LoVo (cell line): ENCODE data around the gene SKP1.
A peak's percentile ranks its signal among the peaks of the same experiment; 100 is the strongest.

ENCODE experiments used
- DNase-seq: peaks from one replicate; pipeline ENCODE4 v3.0.0-alpha.2; 2016; ENCODE audit warnings: low spot score

The SKP1 gene

DNA sequence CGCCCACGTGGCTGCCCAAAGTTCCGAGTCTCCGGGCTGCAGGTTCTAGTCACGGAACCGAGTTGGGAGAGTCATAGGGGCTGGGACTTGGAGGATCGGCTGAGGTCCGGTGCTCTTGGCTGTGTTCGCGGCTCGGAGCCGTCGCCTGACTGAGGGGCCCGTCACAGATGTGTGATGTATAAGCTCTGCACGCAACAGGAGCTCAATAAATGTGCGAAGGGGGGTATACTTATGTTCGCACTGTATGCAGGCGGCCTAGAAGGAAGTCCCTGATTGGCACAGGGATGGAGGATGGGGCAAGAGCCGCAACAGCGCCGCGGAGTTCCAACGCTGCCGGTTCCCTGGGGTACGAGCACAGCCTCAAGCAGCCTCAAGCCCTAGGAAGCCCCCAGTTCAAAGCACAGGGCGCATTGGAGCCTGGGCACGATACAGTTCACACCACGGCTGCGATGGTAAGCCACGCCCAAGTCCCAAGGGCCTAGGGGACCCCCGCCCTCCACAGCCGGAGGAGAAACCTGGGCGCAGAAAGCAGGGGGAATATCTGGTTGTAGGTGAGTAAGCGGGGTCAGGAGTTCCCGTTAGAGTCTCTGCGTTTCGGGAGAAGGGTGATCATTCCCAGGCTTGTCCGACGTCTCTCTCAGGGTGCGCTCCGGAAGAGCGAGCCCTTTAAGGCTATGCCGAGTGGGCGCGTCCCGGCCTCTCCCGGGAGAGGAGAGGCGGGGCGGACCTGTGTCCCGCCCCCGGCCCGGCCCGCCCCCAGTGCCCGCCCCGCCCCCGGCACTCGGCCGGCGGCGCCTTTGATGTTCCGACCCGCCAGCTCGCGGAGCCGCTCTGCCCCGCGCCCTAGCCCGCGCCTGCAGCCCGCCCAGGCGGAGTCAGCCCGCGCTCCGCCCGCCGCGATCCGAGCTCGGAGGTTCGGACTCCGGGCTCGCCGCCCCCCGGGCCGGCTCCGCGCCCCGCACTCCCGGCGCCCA lies 62.6 kb downstream of the SKP1 start, which contains the start of gene TCF7:
Gene TCF7, plus strand, starts transcription at position 780 of the 974 bp plus-strand sequence. CDS start 226 bp downstream, outside the sequence.
- peak; percentile 93 for DNase-seq

DNA sequence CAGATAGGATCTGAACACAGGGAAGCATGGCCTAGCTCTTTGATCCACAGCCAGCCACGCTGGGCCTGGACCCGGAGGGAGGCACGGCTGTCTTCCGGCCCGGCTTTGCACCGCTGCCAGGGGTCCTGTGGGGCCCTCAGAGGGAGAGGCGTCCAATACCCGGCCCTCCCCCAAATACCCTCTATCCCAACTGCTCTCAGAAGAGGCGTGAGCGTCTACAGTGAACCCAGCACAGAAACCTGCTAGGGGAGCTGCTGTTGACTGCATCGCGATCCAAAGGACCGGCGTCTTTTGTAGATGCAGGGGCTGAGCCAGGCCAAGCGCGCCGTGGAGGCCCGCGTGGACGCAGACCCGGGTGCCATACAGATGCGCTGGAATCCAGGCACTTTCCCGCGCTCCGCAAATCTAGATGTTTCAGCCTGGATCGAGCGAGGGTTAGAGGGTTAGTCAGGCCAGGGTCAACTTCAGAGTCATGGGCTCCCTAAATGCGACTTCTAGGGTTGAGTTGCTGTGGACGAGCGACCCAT lies 63.3 kb downstream of the SKP1 start:
- no peak for DNase-seq

DNA sequence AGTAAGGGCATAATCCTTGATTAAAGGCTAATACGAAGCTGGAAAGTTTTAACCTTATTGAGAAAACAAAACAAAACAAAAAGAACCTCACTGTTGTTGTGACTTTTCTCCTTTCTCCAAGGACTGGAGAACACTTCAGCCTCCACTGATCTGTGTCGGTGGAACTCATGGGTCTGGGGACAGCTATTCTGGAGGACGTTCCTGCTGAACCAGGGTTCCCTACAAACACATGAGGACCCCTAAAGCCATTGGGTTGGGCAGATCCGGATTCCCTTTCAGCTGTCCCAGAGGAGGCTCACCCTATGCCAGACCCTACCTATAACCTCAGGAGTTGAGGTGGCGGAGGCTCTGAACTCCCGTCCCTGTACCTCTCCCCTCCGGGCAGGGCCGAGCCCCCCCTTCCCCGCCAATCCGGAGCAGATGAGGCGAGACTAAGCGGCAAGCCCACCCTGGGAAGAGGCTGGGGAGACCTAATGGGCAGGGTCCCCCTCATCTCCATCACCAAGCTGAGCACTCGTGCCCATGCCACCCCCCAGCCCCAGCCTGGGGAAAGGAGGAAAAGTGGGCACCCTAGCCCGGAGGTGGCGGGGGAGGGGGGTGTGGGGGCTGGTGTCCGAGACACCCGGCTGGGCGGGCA lies 63.9 kb downstream of the SKP1 start:
- no peak for DNase-seq

DNA sequence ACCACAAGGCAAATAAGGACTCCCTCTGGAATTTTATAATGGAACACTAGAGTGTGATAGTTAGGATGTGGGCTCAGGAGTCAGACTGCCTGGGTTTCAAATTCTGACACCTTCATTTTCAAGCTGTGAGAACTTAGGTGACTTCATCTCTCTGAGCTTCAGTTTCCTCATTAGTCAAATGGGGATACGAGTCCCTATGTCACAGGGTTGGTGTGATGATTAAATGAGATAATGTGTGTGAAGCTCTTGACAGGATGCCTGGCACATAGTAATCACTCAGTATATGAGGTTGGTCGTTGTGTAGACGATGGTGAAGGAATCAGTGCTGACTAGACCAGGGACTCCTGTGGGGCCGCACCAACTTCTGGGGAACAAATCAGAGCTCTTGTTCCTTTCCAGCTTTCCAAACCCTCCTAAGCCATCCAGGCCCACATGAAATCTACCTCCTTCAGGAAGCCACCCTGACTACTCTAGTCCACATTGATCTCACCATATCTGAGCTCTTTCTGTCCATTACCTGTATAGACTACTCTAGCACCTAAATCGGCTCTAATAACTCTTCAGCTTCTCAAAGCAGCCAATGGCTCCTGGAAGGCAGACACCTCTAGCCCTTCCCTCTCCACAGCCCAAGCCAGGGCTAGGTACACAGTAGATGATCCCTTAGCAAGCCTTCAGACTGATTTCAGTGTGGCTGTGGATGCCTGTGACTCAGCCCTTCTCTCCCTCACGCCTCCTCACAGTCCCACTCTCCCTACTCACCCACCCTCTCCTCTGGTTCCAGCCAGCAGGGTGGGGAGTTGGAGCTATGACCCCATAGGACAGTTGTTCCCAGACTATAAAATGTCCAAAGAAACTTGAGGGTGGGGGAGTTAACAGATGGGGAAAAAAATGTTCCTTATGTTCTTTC lies 64.8 kb downstream of the SKP1 start:
- DNase-seq, result no peak

DNA sequence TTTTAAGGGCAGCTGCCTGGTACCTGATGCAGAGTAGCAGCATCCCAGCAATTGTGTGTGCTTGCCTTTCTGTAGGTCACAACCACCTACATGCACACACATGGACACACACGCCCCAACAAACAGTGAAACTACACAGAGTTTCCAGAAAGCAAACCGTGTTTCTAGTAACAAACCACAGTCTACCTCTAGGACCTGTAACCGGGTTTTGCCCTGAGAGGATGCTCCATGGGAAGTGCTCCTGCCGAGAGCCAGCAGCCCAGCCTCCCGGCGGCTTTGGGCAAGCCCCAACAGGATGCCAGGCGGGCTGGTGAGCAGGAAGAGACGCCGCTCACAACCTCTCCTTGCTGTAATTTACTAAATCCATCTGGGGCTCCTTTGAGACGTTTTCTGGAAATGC lies 66.4 kb downstream of the SKP1 start:
- DNase-seq, result no peak

DNA sequence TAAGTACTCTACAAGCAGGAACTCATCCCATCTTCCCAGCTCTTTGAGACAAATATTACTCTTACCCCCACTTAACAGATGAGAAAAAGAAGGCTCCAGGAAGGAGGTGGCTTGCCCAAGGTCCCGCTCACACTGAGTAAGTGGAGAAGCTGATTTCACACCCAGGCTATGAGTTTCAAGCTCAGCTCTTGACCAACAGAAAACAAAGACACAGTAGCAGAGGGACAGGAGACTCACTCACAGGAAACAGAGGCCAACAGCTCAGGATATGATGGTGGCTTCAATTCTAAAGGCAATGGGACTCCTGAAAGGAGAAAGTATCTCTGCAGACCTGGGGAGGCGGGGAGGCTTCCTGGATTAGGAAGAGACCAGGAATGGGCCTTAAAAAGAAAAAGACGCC lies 69.0 kb downstream of the SKP1 start:
- no peak for DNase-seq

DNA sequence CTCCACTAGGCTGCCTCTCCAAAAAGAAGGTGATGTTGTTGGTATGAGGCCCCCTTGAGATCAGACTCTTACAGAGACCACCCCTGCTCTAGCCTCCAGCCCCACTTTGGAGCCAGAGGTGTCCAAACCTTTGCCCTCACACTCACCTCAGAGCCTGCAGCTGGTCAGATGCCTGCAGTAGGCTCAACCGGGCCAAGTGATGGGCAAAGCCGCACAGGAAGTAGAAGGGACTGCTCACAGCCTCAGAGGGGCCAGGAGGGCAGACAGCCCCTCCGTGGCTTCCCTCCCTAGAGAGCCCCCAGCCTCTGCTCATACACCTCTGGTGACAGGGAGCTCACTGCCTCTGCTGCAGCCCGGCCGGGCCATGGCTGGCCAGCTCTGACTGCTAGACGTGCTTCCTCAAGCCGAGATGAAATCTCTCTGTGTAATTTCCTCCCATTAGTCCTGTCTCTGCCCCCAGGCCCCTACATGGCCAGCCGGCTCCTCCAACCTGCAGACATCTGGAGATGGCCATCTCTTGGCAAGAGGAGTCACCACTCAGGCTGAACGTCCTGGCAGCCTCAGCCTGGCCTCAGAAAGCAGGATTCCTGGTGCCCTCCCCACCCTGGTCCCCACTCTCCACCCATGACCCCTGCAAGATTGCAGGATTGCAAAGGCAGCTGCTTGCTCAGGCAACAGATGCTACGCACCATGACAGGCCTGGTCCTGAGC lies 69.6 kb downstream of the SKP1 start:
- no peak for DNase-seq

DNA sequence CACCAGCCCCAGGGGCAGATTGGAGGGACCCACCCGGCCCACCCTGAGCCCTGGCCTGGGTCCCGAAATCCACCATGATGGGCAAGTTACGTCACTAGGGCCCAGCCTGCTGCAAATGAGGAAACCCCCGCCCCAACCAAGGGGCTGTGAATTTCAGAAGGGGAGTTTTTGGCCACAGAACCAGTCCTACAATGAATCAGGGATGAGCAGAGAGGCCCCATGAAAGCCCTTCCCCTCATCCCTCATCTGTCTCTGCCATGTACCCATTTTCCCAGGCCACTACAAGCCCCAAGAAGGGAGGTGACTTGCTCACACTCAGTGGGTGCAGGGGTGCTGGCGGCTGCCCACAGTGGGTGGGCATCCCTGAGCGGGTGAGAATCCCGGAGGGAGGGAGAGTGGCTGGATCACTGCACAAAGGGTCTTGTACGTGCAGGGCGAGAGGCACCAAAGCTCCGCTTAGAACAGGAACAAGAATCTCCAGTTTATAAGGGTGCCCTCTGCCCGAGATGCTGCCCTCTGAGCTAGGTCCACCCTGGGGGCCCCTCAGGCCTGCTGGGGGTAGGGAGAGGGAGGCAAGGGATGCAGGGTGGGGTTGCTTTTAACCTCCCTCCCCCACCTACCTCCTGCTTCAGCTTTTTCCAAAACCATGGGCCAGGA lies 72.6 kb downstream of the SKP1 start:
- no peak for DNase-seq

DNA sequence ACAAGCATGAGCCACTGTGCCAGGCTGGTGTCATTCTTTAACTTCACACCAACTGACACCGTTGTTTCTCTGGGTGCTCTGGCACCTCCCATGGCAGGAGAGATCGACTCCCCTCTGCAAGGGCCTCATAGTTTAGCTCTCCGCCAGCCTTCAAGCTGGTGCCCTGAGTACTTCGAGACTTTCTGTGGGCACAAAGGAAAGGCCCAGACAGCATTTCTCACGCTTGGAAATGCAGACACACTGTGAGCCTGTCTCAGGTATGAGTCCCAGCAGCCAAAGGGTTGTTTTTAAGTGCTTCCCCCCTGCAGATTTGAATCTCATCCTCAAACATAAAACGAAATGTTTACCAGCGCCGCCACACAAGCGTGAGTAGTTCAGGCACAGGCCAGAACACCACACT lies 73.4 kb downstream of the SKP1 start:
- no peak for DNase-seq

DNA sequence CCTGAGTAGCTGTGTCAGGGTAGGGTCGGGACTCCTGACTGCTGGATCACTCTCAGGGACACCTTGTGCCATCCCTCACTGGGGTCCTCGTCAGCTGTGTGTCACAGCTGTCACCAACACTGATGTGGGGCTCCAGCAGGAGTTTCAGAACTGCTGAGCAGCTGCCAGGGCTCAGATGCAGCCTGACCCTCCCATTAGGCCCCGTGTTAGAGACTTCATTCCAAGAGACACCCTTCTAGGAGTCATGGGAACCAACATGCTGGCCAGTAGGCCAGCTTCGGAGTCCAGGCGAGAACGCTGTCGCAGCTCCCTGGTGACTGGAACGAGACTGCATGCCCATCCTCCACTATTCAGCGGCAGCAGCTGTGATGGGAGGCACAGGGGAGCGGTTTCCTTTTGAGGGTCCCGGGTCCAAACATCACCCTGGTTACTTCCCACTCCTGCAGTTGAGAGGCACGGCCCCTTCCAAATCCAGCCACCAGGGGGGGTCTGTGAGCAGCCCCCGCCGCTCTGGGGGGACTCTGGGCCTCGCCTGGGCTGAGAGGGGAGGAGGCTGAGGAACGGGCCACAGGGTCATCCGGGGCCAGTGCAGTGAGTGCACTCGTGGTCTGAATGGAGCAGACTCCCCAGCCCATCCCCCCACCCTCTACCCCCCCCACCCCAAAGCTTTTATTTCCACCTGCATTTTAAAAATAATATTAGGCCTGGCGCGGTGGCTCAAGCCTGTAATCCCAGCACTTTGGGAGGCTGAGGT lies 74.9 kb downstream of the SKP1 start:
- peak; percentile 54 for DNase-seq

DNA sequence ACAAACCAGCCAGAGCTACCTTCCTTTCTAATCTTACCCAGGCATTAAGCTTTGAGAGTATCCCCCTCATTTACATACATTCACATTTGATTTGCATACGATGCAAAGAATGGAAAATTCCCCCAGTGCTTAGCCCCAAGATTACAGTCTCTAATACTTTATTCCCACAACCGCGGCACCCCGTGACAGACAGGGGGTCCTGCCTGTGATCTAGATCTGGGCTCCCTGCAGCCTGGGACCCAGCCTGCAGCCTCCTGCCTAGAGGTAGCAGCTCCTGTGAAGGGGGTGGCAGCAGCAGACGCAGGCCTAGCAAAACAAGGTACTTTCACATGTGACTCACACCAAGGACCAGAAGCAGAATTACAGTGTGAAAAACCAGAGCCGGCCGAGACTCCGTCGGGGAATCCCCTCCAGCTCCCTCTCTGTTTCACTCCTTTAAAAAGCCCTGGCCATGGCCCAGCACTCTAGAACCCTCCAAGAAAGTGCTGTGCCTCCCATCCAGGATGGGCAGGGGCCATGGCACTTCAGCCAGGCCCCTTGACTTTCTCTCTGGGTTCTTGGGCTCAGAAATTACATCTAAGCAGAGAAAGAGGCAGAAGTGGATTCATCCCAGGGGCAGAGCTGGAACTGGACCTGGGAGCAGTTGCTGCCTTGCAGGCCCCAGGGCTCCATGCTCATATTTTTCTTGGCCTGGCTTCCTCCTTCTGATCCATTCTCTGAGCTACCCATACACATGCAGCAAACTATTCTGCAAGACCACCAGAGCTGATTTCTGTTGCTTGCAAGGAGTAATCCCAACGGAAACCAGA lies 76.3 kb downstream of the SKP1 start:
- no peak for DNase-seq

DNA sequence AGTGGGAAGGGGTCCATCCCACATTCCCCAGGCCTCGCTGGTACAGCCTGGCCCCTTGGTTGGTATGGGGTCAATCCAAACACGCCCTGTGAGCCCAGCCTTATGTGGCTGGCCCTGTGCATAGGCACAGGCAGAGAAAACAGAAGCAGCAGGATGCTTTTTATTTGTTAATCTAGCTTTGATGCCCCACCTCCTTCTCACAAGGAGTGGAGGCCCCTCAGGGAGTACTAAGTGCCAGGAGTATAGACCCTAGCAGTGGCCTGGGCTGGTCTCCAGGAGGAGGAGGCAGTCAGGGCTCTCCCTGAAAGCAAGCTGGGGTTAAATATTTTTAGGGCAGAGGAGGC lies 76.8 kb downstream of the SKP1 start:
- no peak for DNase-seq

DNA sequence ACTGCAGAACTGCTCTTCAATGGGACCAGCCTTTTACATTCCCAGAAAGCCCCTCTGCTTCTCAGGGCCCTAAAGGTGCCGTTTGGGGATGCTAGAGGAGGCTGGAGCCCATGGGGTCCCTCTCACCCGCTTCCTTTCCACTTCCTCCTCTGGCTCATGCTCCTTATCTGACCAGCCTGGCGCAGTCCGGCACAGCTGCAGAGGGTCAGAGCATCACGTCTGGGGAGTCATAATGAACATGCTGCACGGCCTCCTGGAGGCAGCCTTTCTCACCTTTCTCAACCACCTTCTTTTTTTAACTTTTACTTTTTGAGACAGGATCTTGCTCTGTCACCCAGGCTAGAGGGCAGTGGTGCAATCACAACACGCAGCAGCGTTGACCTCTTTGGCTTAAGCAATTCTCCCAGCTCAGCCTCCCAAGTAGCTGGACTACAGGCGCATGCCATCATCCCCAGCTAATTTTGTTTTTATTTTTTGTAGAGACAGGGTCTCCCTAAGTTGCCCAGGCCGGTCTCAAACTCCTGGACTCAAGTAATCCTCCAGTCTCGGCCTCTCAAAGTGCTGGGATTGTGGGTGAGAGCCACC lies 77.4 kb downstream of the SKP1 start:
- no peak for DNase-seq
